Caco-2 (cell line): ENCODE data around the gene CCDC178. TPM values are rescaled to one million over a fixed set of nuclear protein-coding genes. Genes with fewer than 3 reads are reported as not detected.

Source experiments
- BruUV-seq: library from RNA; stranded (reverse); fragments of 400-500 nt; replicated peaks from 2 replicates; lab custom pipeline; 2021; lab: Mats Ljungman, UMichigan
- CTCF ChIA-PET: fragments of 300-600 bp; sonication (Branson Sonifier 250); formaldehyde crosslinking; loops from one replicate; lab custom pipeline; 2022; ENCODE audit warnings: antibody characterized with exemption; lab: Charles Lee
- POLR2A ChIA-PET: fragments of 300-600 bp; sonication (Branson Sonifier 250); formaldehyde crosslinking; loops from one replicate; lab custom pipeline; 2022; ENCODE audit warnings: antibody characterized with exemption; lab: Charles Lee
- DNase-seq, 2 experiments: peaks; one replicate each; pipeline versions ENCODE4 v3.0.0 to v3.0.0-alpha.2; 2020 to 2022
- H3K27me3 ChIP-seq: replicated peaks from 2 replicates; pipeline ENCODE4 v1.6.0; 2011; ENCODE audit warnings: low read length; ENCODE audit not compliant: control insufficient read depth, insufficient read depth
- H3K36me3 ChIP-seq: 2 replicates; pipeline ENCODE4 v1.5.1; 2011; ENCODE audit warnings: low read length; ENCODE audit not compliant: control insufficient read depth, insufficient read depth
- H3K4me1 ChIP-seq: fragments of 250-450 bp; sonication (Bioruptor Pico); 2 replicates; pipeline ENCODE4 v1.5.1; 2020; ENCODE audit warnings: mild to moderate bottlenecking
- H3K4me3 ChIP-seq: 2 replicates; pipeline ENCODE4 v1.5.1; 2011; ENCODE audit warnings: low read depth, mild to moderate bottlenecking, control low read depth, low read length
- H3K9me3 ChIP-seq: fragments of 250-450 bp; sonication (Bioruptor Pico); 2 replicates; pipeline ENCODE4 v1.5.1; 2020; ENCODE audit warnings: mild to moderate bottlenecking, moderate library complexity
- H3K27ac Mint-ChIP-seq: one replicate; pipeline ENCODE4 v1.8.0; 2022; ENCODE audit warnings: mixed read lengths; ENCODE audit not compliant: unreplicated experiment
- H3K27me3 Mint-ChIP-seq: one replicate; pipeline ENCODE4 v1.8.0; 2022; ENCODE audit warnings: mixed read lengths; ENCODE audit not compliant: insufficient read depth, unreplicated experiment
- H3K36me3 Mint-ChIP-seq: one replicate; pipeline ENCODE4 v1.8.0; 2022; ENCODE audit warnings: mild to moderate bottlenecking, mixed read lengths; ENCODE audit not compliant: insufficient read depth, unreplicated experiment
- H3K4me1 Mint-ChIP-seq: one replicate; pipeline ENCODE4 v1.8.0; 2022; ENCODE audit warnings: low read depth, mixed read lengths; ENCODE audit not compliant: unreplicated experiment
- H3K4me3 Mint-ChIP-seq: one replicate; pipeline ENCODE4 v1.8.0; 2022; ENCODE audit warnings: mild to moderate bottlenecking, moderate library complexity, mixed read lengths; ENCODE audit not compliant: unreplicated experiment
- H3K9me3 Mint-ChIP-seq: one replicate; pipeline ENCODE4 v1.8.0; 2022; ENCODE audit warnings: mixed read lengths; ENCODE audit not compliant: unreplicated experiment
- CTCF ChIP-seq, 2 experiments: fragments of 200-600 bp in 1 of 2; IDR thresholded peaks; 1 replicate in 1 of 2; 2 replicates in 1 of 2; pipeline versions ENCODE4 v1.5.1 to v1.8.0; 2011 to 2022; ENCODE audit warnings: antibody characterized with exemption in 1 of 2, control low read depth in 1 of 2, inconsistent platforms in 1 of 2, low read depth in 1 of 2, low read length in 1 of 2, mild to moderate bottlenecking in 1 of 2, moderate library complexity in 1 of 2; ENCODE audit not compliant: insufficient read depth in 1 of 2, severe bottlenecking in 1 of 2, unreplicated experiment in 1 of 2
- intact Hi-C: fragments of 100-400 bp; cut with micrococcal nuclease; formaldehyde crosslinking; loops from one replicate; pipeline ENCODE4 v1.10.0; 2022; ENCODE audit not compliant: unreplicated experiment
- total RNA-seq: library from RNA; stranded (reverse); gene quantifications from 2 replicates; pipeline ENCODE4 v1.2.3, GENCODE V29; 2022

Gene CCDC178
- total RNA-seq, 1 experiment from 2014 or later = not detected

GRCh38 chr18:32915516-32915915 is 525.0 kb downstream of the CCDC178 start:
- Histone ChIP-seq H3K27me3 (no peaks in the 10 kb centered on the region), H3K4me3 (no peak overlapping the region), H3K36me3 (no peaks in the 10 kb centered on the region), H3K9me3 (no peaks in the 10 kb centered on the region), H3K4me1 (no peaks in the 10 kb centered on the region)
- ChIA-PET POLR2A (no interaction called here), CTCF (no interaction called here)
- H3K36me3 Mint-ChIP-seq = no peaks in the 10 kb centered on the region
- peaks cover 4% of the 10 kb centered on the region for H3K27me3 Mint-ChIP-seq
- TF ChIP-seq CTCF (IDR thresholded peaks at IDR 0.05; ENCODE audit: insufficient read depth in 1 of 2, low read depth in 1 of 2, low read length in 1 of 2, severe bottlenecking in 1 of 2, unreplicated experiment in 1 of 2) = no peak
- no peaks in the 10 kb centered on the region for H3K4me1 Mint-ChIP-seq
- BruUV-seq = no TSS peak
- DNase-seq = no peak
- H3K4me3 Mint-ChIP-seq = no peak overlapping the region
- no peaks in the 10 kb centered on the region for H3K9me3 Mint-ChIP-seq
- intact Hi-C loops = no loop called here
- H3K27ac Mint-ChIP-seq = no peak overlapping the region

GRCh38 chr18:32911660-32912284 is 528.7 kb downstream of the CCDC178 start:
- no peak overlapping the region for H3K4me3 ChIP-seq
- BruUV-seq = no TSS peak
- POLR2A ChIA-PET = no interaction called here
- no peaks in the 10 kb centered on the region for H3K36me3 Mint-ChIP-seq
- intact Hi-C loops = no loop called here
- H3K4me1 Mint-ChIP-seq = no peaks in the 10 kb centered on the region
- peaks cover 4% of the 10 kb centered on the region for H3K27me3 Mint-ChIP-seq
- no peaks in the 10 kb centered on the region for H3K36me3 ChIP-seq
- no peaks in the 10 kb centered on the region for H3K9me3 ChIP-seq
- H3K27ac Mint-ChIP-seq = no peak overlapping the region
- no peaks in the 10 kb centered on the region for H3K27me3 ChIP-seq
- H3K9me3 Mint-ChIP-seq = no peaks in the 10 kb centered on the region
- no peak for DNase-seq
- H3K4me1 ChIP-seq = no peaks in the 10 kb centered on the region
- no peak overlapping the region for H3K4me3 Mint-ChIP-seq
- no peak for TF ChIP-seq CTCF (IDR thresholded peaks at IDR 0.05; ENCODE audit: insufficient read depth in 1 of 2, low read depth in 1 of 2, low read length in 1 of 2, severe bottlenecking in 1 of 2, unreplicated experiment in 1 of 2)
- CTCF ChIA-PET = no interaction called here

GRCh38 chr18:32910694-32911296 is 529.7 kb downstream of the CCDC178 start:
- Mint-ChIP-seq H3K4me3 (no peak overlapping the region), H3K36me3 (no peaks in the 10 kb centered on the region), H3K27me3 (peaks cover 7% of the 10 kb centered on the region), H3K9me3 (no peaks in the 10 kb centered on the region), H3K4me1 (no peaks in the 10 kb centered on the region), H3K27ac (no peak overlapping the region)
- DNase-seq = no peak
- Histone ChIP-seq H3K36me3 (no peaks in the 10 kb centered on the region), H3K27me3 (no peaks in the 10 kb centered on the region), H3K9me3 (no peaks in the 10 kb centered on the region), H3K4me3 (no peak overlapping the region), H3K4me1 (no peaks in the 10 kb centered on the region)
- CTCF ChIA-PET = no interaction called here
- BruUV-seq = no TSS peak
- POLR2A ChIA-PET = no interaction called here
- intact Hi-C loops = no loop called here
- no peak for TF ChIP-seq CTCF (IDR thresholded peaks at IDR 0.05; ENCODE audit: insufficient read depth in 1 of 2, low read depth in 1 of 2, low read length in 1 of 2, severe bottlenecking in 1 of 2, unreplicated experiment in 1 of 2)
